CD14-positive monocyte (primary cell): Measurements from ENCODE around the gene TRIM61. TPM values are rescaled to one million over a fixed set of nuclear protein-coding genes. Genes with fewer than 3 reads are reported as not detected.

Experiments used
- DNase-seq, 3 donors: peaks; one replicate each; pipeline ENCODE4 v3.0.0-alpha.2; 2011 to 2022
- H2AFZ ChIP-seq: 2 replicates; pipeline ENCODE4 v1.6.0; 2012; ENCODE audit warnings: mild to moderate bottlenecking, low read depth, low read length, inconsistent platforms; ENCODE audit not compliant: insufficient read depth, poor library complexity, severe bottlenecking
- H3K27ac ChIP-seq, 2 donors: 1 replicate in 1 of 2; 2 replicates in 1 of 2; pipeline ENCODE4 v1.5.1; 2012 to 2013; ENCODE audit warnings: low read length in 2 of 2, control low read depth in 1 of 2, inconsistent platforms in 1 of 2, low read depth in 1 of 2, mild to moderate bottlenecking in 1 of 2
- H3K27me3 ChIP-seq, 2 donors: one replicate each; pipeline versions ENCODE4 v1.6.0 to v1.6.1; 2011 to 2013; ENCODE audit warnings: low read length in 2 of 2; ENCODE audit not compliant: control insufficient read depth in 2 of 2, insufficient read depth in 2 of 2
- H3K36me3 ChIP-seq, 2 donors: replicated peaks in 1 of 2; 1 replicate in 1 of 2; 2 replicates in 1 of 2; pipeline versions ENCODE4 v1.5.1 to v1.6.1; 2012 to 2013; ENCODE audit warnings: low read length in 2 of 2, control low read depth in 1 of 2, inconsistent platforms in 1 of 2, mild to moderate bottlenecking in 1 of 2; ENCODE audit not compliant: insufficient read depth in 2 of 2, control insufficient read depth in 1 of 2
- H3K4me1 ChIP-seq, 2 donors: 1 replicate in 1 of 2; 2 replicates in 1 of 2; pipeline versions ENCODE4 v1.5.1 to v1.6.1; 2012 to 2013; ENCODE audit warnings: low read length in 2 of 2, control low read depth in 1 of 2, inconsistent platforms in 1 of 2, mild to moderate bottlenecking in 1 of 2, moderate library complexity in 1 of 2; ENCODE audit not compliant: insufficient read depth in 2 of 2, control insufficient read depth in 1 of 2
- H3K4me2 ChIP-seq: replicated peaks from 2 replicates; pipeline ENCODE3; 2012; ENCODE audit warnings: low read length, moderate library complexity, mild to moderate bottlenecking; ENCODE audit not compliant: poor library complexity, severe bottlenecking; ENCODE audit errors: extremely low read depth
- H3K4me3 ChIP-seq, 3 experiments: fragments of 200-600 bp in 1 of 3; sonication (generic) in 1 of 3; replicated peaks in 1 of 3; 1 replicate in 2 of 3; 2 replicates in 1 of 3; pipeline ENCODE4 v1.5.1; 2011 to 2013; ENCODE audit warnings: low read length in 3 of 3, mild to moderate bottlenecking in 3 of 3, control low read depth in 2 of 3, low read depth in 2 of 3, inconsistent platforms in 1 of 3, moderate library complexity in 1 of 3
- H3K79me2 ChIP-seq: 2 replicates; pipeline ENCODE4 v1.6.0; 2012; ENCODE audit warnings: mild to moderate bottlenecking, control low read depth, inconsistent platforms, low read length, moderate library complexity; ENCODE audit not compliant: insufficient read depth
- H3K9ac ChIP-seq: 2 replicates; pipeline ENCODE4 v1.6.0; 2017; ENCODE audit warnings: low read length, mild to moderate bottlenecking; ENCODE audit not compliant: insufficient read depth, poor library complexity, severe bottlenecking
- H3K9me3 ChIP-seq, 2 donors: replicated peaks in 1 of 2; 1 replicate in 1 of 2; 2 replicates in 1 of 2; pipeline versions ENCODE4 v1.5.1 to v1.6.1; 2012 to 2013; ENCODE audit warnings: low read length in 2 of 2, control low read depth in 1 of 2; ENCODE audit not compliant: control insufficient read depth in 1 of 2, insufficient read depth in 1 of 2
- H4K20me1 ChIP-seq: 2 replicates; pipeline ENCODE4 v1.6.0; 2012; ENCODE audit warnings: mild to moderate bottlenecking, low read length, control low read depth, moderate library complexity; ENCODE audit not compliant: insufficient read depth
- H3K27ac Mint-ChIP-seq, 7 donors: one replicate each; pipeline ENCODE4 v1.8.0; 2020; ENCODE audit warnings: mild to moderate bottlenecking in 7 of 7, mixed read lengths in 7 of 7, moderate library complexity in 6 of 7, inconsistent platforms in 2 of 7
- H3K27me3 Mint-ChIP-seq, 3 donors: one replicate each; pipeline ENCODE4 v1.8.0; 2021 to 2022; ENCODE audit warnings: low read depth in 3 of 3, mild to moderate bottlenecking in 3 of 3, mixed read lengths in 3 of 3, moderate library complexity in 3 of 3, inconsistent platforms in 1 of 3
- H3K36me3 Mint-ChIP-seq, 2 donors: one replicate each; pipeline ENCODE4 v1.8.0; 2020; ENCODE audit warnings: mixed read lengths in 2 of 2, inconsistent platforms in 1 of 2, mild to moderate bottlenecking in 1 of 2
- H3K4me1 Mint-ChIP-seq: one replicate; pipeline ENCODE4 v1.8.0; 2020; ENCODE audit warnings: mild to moderate bottlenecking, mixed read lengths
- H3K4me3 Mint-ChIP-seq, 2 donors: one replicate each; pipeline ENCODE4 v1.8.0; 2020; ENCODE audit warnings: mild to moderate bottlenecking in 2 of 2, mixed read lengths in 2 of 2, moderate library complexity in 1 of 2
- H3K9me3 Mint-ChIP-seq, 7 donors: one replicate each; pipeline ENCODE4 v1.8.0; 2020 to 2022; ENCODE audit warnings: mixed read lengths in 7 of 7, mild to moderate bottlenecking in 6 of 7, moderate library complexity in 6 of 7, inconsistent platforms in 2 of 7
- CTCF ChIP-seq: fragments of 200-600 bp; IDR thresholded peaks from one replicate; pipeline ENCODE4 v1.8.0; 2022; ENCODE audit warnings: antibody characterized with exemption, mild to moderate bottlenecking
- WGBS: methylation state at CpG from one replicate; pipeline ENCODE4 v1.1.5; 2013; ENCODE audit warnings: missing lambda C conversion rate; ENCODE audit not compliant: insufficient coverage; 5-methylcytosine and 5-hydroxymethylcytosine counted together
- intact Hi-C, 2 donors: fragments of 100-400 bp; cut with micrococcal nuclease; formaldehyde crosslinking; loops; one replicate each; pipeline versions ENCODE4 v1.15.0 to v1.15.1; 2023
- polyA plus RNA-seq, 3 donors: library from polyadenylated mRNA; depleted of rRNA in 1 of 3; unstranded in 2 of 3; stranded (reverse) in 1 of 3; fragments of 300-500 nt in 2 of 3; fragments of >200 nt in 1 of 3; fragmentation: Illumina TruSeq in 2 of 3; gene quantifications; 1 replicate in 2 of 3; 2 replicates in 1 of 3; pipeline ENCODE4 v1.2.3, GENCODE V29; 2012 to 2021

TRIM61 gene
- polyA plus RNA-seq, 3 donors: 0.04 TPM; not detected in 2

GRCh38 chr4:164935363-164935762, 42.1 kb downstream of the TRIM61 start:
- Histone ChIP-seq H2AFZ (no peak overlapping the region), H3K9me3 (no peaks in the 10 kb centered on the region), H3K36me3 (no peaks in the 10 kb centered on the region), H3K4me1 (no peaks in the 10 kb centered on the region), H3K9ac (no peak overlapping the region), H3K79me2 (no peaks in the 10 kb centered on the region), H3K27ac (no peak overlapping the region), H3K4me3 (no peak overlapping the region), H4K20me1 (no peaks in the 10 kb centered on the region), H3K27me3 (no peaks in the 10 kb centered on the region), H3K4me2 (no peak overlapping the region)
- Mint-ChIP-seq H3K4me1 (no peaks in the 10 kb centered on the region), H3K27ac (no peak overlapping the region), H3K36me3 (no peaks in the 10 kb centered on the region), H3K9me3 (peaks cover 0 to 6% (median 2%) of the 10 kb centered on the region in 7 donors), H3K27me3 (peaks cover 2 to 4% (median 2%) of the 10 kb centered on the region in 3 donors), H3K4me3 (no peak overlapping the region)
- no CpG with 5 or more reads among the region's 1 CpG for WGBS
- TF ChIP-seq CTCF: no peak
- no peak for DNase-seq
- intact Hi-C loops: no loop called here

GRCh38 chr4:164933244-164933643, 44.2 kb downstream of the TRIM61 start:
- Mint-ChIP-seq H3K36me3 (no peaks in the 10 kb centered on the region), H3K27me3 (peaks cover 2 to 3% (median 2%) of the 10 kb centered on the region in 3 donors), H3K27ac (no peak overlapping the region), H3K9me3 (peaks cover 0 to 11% (median 3%) of the 10 kb centered on the region in 7 donors), H3K4me1 (no peaks in the 10 kb centered on the region), H3K4me3 (no peak overlapping the region)
- H3K4me2 ChIP-seq: no peak overlapping the region
- H3K27ac ChIP-seq: no peak overlapping the region
- no peaks in the 10 kb centered on the region for H3K4me1 ChIP-seq
- WGBS: 92% methylated on average over 10 of the region's 11 CpGs
- H3K4me3 ChIP-seq: no peak overlapping the region
- no peak for DNase-seq
- H3K9me3 ChIP-seq: no peaks in the 10 kb centered on the region
- H3K36me3 ChIP-seq: no peaks in the 10 kb centered on the region
- H3K27me3 ChIP-seq: no peaks in the 10 kb centered on the region
- H3K79me2 ChIP-seq: no peaks in the 10 kb centered on the region
- H2AFZ ChIP-seq: no peak overlapping the region
- TF ChIP-seq CTCF: no peak
- intact Hi-C loops: no loop called here
- H4K20me1 ChIP-seq: no peaks in the 10 kb centered on the region
- H3K9ac ChIP-seq: no peak overlapping the region
